Osteoblast (primary cell): ENCODE results near the gene TCF4. TPM values are rescaled to one million over a fixed set of nuclear protein-coding genes. Genes with fewer than 3 reads are reported as not detected.

ENCODE experiments used
- DNase-seq: peaks from one replicate; pipeline ENCODE4 v3.0.0; 2011; ENCODE audit warnings: low spot score, mixed read lengths; ENCODE audit not compliant: insufficient read length; ENCODE audit errors: missing footprints
- H2AFZ ChIP-seq: 2 replicates; pipeline ENCODE4 v1.6.0; 2011; ENCODE audit warnings: mild to moderate bottlenecking, low read length
- H3K27ac ChIP-seq: 2 replicates; pipeline ENCODE4 v1.5.1; 2011; ENCODE audit warnings: mild to moderate bottlenecking, low read depth, low read length, moderate library complexity
- H3K27me3 ChIP-seq: 2 replicates; pipeline ENCODE4 v1.6.0; 2012; ENCODE audit warnings: mild to moderate bottlenecking, control low read depth, inconsistent platforms, low read length, moderate library complexity; ENCODE audit not compliant: insufficient read depth
- H3K36me3 ChIP-seq: 2 replicates; pipeline ENCODE4 v1.5.1; 2011; ENCODE audit warnings: mild to moderate bottlenecking, low read length, control low read depth, moderate library complexity; ENCODE audit not compliant: insufficient read depth
- H3K4me1 ChIP-seq: 2 replicates; pipeline ENCODE4 v1.5.1; 2011; ENCODE audit warnings: mild to moderate bottlenecking, low read length, control low read depth, moderate library complexity; ENCODE audit not compliant: insufficient read depth
- H3K4me2 ChIP-seq: 2 replicates; pipeline ENCODE4 v1.6.0; 2011; ENCODE audit warnings: mild to moderate bottlenecking, low read length; ENCODE audit not compliant: insufficient read depth
- H3K4me3 ChIP-seq: fragments of 200-600 bp; sonication (generic); 3 replicates; pipeline ENCODE4 v1.5.1; 2012; ENCODE audit warnings: mild to moderate bottlenecking, low read length, inconsistent platforms; ENCODE audit not compliant: insufficient read depth
- H3K79me2 ChIP-seq: 2 replicates; pipeline ENCODE4 v1.6.0; 2012; ENCODE audit warnings: mild to moderate bottlenecking, low read length, control low read depth, inconsistent platforms; ENCODE audit not compliant: insufficient read depth
- H3K9me3 ChIP-seq: 2 replicates; pipeline ENCODE4 v1.5.1; 2011; ENCODE audit warnings: low read depth, low read length, control low read depth
- H4K20me1 ChIP-seq: 2 replicates; pipeline ENCODE4 v1.6.0; 2012; ENCODE audit warnings: mild to moderate bottlenecking, low read length, control low read depth; ENCODE audit not compliant: insufficient read depth
- CTCF ChIP-seq: IDR thresholded peaks from 2 replicates; pipeline ENCODE4 v1.5.1; 2011; ENCODE audit warnings: mild to moderate bottlenecking, low read depth, low read length, moderate library complexity; ENCODE audit errors: extremely low read depth
- total RNA-seq: library from RNA; depleted of rRNA; stranded (reverse); fragments of >200 nt; gene quantifications from 2 replicates; pipeline ENCODE4 v1.2.3, GENCODE V29; 2012

Gene TCF4
- total RNA-seq, 1 donor: 87.2 TPM

GRCh38 chr18:55321265-55322177 is 266.5 kb downstream of the TCF4 start:
- Histone ChIP-seq H4K20me1 (no peaks in the 10 kb centered on the region), H3K27me3 (no peaks in the 10 kb centered on the region), H3K27ac (peak overlapping the region; percentile 85), H3K36me3 (no peaks in the 10 kb centered on the region), H3K79me2 (peaks cover 33% of the 10 kb centered on the region), H3K4me3 (peak overlapping the region; percentile 83), H3K9me3 (no peaks in the 10 kb centered on the region), H3K4me1 (peaks cover 51% of the 10 kb centered on the region), H3K4me2 (peak overlapping the region; percentile 85), H2AFZ (peak overlapping the region; percentile 83)
- TF ChIP-seq CTCF: no peak
- peak; percentile 23 for DNase-seq

GRCh38 chr18:55320424-55321264 is 267.3 kb downstream of the TCF4 start:
- peak overlapping the region; percentile 45 for H2AFZ ChIP-seq
- peaks cover 39% of the 10 kb centered on the region for H3K79me2 ChIP-seq
- H3K27ac ChIP-seq: peak overlapping the region; percentile 85
- H4K20me1 ChIP-seq: no peaks in the 10 kb centered on the region
- peak overlapping the region; percentile 85 for H3K4me2 ChIP-seq
- no peak for TF ChIP-seq CTCF
- peak overlapping the region; percentile 83 for H3K4me3 ChIP-seq
- no peaks in the 10 kb centered on the region for H3K9me3 ChIP-seq
- H3K27me3 ChIP-seq: no peaks in the 10 kb centered on the region
- H3K4me1 ChIP-seq: peaks cover 53% of the 10 kb centered on the region
- no peaks in the 10 kb centered on the region for H3K36me3 ChIP-seq
- DNase-seq: peak; percentile 13

GRCh38 chr18:55319459-55320193 is 268.4 kb downstream of the TCF4 start:
- DNase-seq: no peak
- no peaks in the 10 kb centered on the region for H3K36me3 ChIP-seq
- peaks cover 49% of the 10 kb centered on the region for H3K79me2 ChIP-seq
- H3K27ac ChIP-seq: peak overlapping the region; percentile 85
- peak overlapping the region; percentile 83 for H3K4me3 ChIP-seq
- no peak for TF ChIP-seq CTCF
- no peak overlapping the region for H2AFZ ChIP-seq
- peaks cover 53% of the 10 kb centered on the region for H3K4me1 ChIP-seq
- peak overlapping the region; percentile 85 for H3K4me2 ChIP-seq
- H3K27me3 ChIP-seq: no peaks in the 10 kb centered on the region
- no peaks in the 10 kb centered on the region for H3K9me3 ChIP-seq
- H4K20me1 ChIP-seq: no peaks in the 10 kb centered on the region
